DND-41 (cell line): ENCODE measurements around the gene OR6B3.

Source experiments
- ATAC-seq: fragments of 200-7000 bp; cut with Tn5 transposase; 3 replicates; pipeline ENCODE4 v1.9.1; 2021; ENCODE audit warnings: low read depth; ENCODE audit not compliant: insufficient read depth
- DNase-seq: peaks from one replicate; pipeline ENCODE4 v3.0.0-alpha.2; 2020
- H2AFZ ChIP-seq: 2 replicates; pipeline ENCODE4 v1.6.0; 2012; ENCODE audit warnings: low read depth, low read length
- H3K27ac ChIP-seq: 2 replicates; pipeline ENCODE4 v1.5.1; 2012; ENCODE audit warnings: low read length, inconsistent platforms
- H3K27me3 ChIP-seq: fragments of 200-600 bp; sonication (generic); 2 replicates; pipeline ENCODE4 v1.6.0; 2012; ENCODE audit warnings: low read length, mild to moderate bottlenecking, inconsistent platforms; ENCODE audit not compliant: insufficient read depth, poor library complexity
- H3K36me3 ChIP-seq: 2 replicates; pipeline ENCODE4 v1.5.1; 2012; ENCODE audit warnings: low read length, inconsistent platforms; ENCODE audit not compliant: insufficient read depth
- H3K4me1 ChIP-seq: 2 replicates; pipeline ENCODE4 v1.5.1; 2012; ENCODE audit warnings: mild to moderate bottlenecking, low read length; ENCODE audit not compliant: insufficient read depth
- H3K4me2 ChIP-seq: 2 replicates; pipeline ENCODE4 v1.6.0; 2012; ENCODE audit warnings: mild to moderate bottlenecking, moderate library complexity, low read length, inconsistent platforms; ENCODE audit not compliant: insufficient read depth
- H3K4me3 ChIP-seq, 2 experiments: fragments of 200-600 bp in 1 of 2; shearing (Covaris generic) in 1 of 2; 2 replicates each; pipeline ENCODE4 v1.5.1; 2012 to 2016; ENCODE audit warnings: inconsistent platforms in 2 of 2, low read length in 2 of 2, mild to moderate bottlenecking in 2 of 2, low read depth in 1 of 2, moderate library complexity in 1 of 2
- H3K79me2 ChIP-seq: 2 replicates; pipeline ENCODE4 v1.6.0; 2012; ENCODE audit warnings: low read length, inconsistent platforms; ENCODE audit not compliant: insufficient read depth
- H3K9ac ChIP-seq: 2 replicates; pipeline ENCODE4 v1.6.0; 2012; ENCODE audit warnings: low read depth, mild to moderate bottlenecking, inconsistent platforms, low read length, moderate library complexity
- H3K9me3 ChIP-seq: 2 replicates; pipeline ENCODE4 v1.5.1; 2012; ENCODE audit warnings: low read length, moderate library complexity, mild to moderate bottlenecking, inconsistent platforms; ENCODE audit not compliant: insufficient read depth, severe bottlenecking
- H4K20me1 ChIP-seq: 2 replicates; pipeline ENCODE4 v1.6.0; 2012; ENCODE audit warnings: low read length; ENCODE audit not compliant: insufficient read depth
- CTCF ChIP-seq: IDR thresholded peaks from 2 replicates; pipeline ENCODE4 v1.5.1; 2012; ENCODE audit warnings: borderline replicate concordance, low read length, moderate library complexity, mild to moderate bottlenecking; ENCODE audit not compliant: poor library complexity, severe bottlenecking; ENCODE audit errors: extremely low read depth
- EZH2 ChIP-seq: IDR thresholded peaks from 3 replicates; pipeline ENCODE4 v1.6.1; 2012; ENCODE audit warnings: borderline replicate concordance, low read depth, mild to moderate bottlenecking, moderate library complexity, low read length, inconsistent platforms; ENCODE audit not compliant: severe bottlenecking

Gene OR6B3

GRCh38 chr2:239997686-239998409 lies 55.5 kb downstream of the OR6B3 start:
- Histone ChIP-seq H3K27me3 (no peaks in the 10 kb centered on the region), H3K4me1 (no peaks in the 10 kb centered on the region), H3K9ac (no peak overlapping the region), H3K9me3 (no peaks in the 10 kb centered on the region), H3K79me2 (peaks cover 8% of the 10 kb centered on the region; the same call in 1 of the 2 replicates), H3K4me2 (no peak overlapping the region), H3K27ac (no peak overlapping the region), H2AFZ (no peak overlapping the region), H3K36me3 (peaks cover 48% of the 10 kb centered on the region), H3K4me3 (no peak overlapping the region), H4K20me1 (no peaks in the 10 kb centered on the region)
- DNase-seq = no peak
- ATAC-seq = no peak
- TF ChIP-seq CTCF (no peak), EZH2 (no peak)
